Left kidney (tissue), 2 donors: Measurements from ENCODE around the gene RGS3. TPM values are rescaled to one million over a fixed set of nuclear protein-coding genes. Genes with fewer than 3 reads are reported as not detected.

ENCODE experiments used
- DNase-seq: peaks from one replicate; pipeline ENCODE4 v3.0.0-alpha.2; 2013
- polyA plus RNA-seq: library from polyadenylated mRNA; unstranded; fragments of 120-200 nt; gene quantifications from one replicate; pipeline ENCODE4 v1.2.1, GENCODE V29; 2013; ENCODE audit not compliant: insufficient read length

Gene RGS3
- polyA plus RNA-seq, 1 donor: 38.5 TPM

- DNase-seq: no peak
Observed at GRCh38 chr9:113570749-113571711, 107.5 kb downstream of the RGS3 start.

DNA sequence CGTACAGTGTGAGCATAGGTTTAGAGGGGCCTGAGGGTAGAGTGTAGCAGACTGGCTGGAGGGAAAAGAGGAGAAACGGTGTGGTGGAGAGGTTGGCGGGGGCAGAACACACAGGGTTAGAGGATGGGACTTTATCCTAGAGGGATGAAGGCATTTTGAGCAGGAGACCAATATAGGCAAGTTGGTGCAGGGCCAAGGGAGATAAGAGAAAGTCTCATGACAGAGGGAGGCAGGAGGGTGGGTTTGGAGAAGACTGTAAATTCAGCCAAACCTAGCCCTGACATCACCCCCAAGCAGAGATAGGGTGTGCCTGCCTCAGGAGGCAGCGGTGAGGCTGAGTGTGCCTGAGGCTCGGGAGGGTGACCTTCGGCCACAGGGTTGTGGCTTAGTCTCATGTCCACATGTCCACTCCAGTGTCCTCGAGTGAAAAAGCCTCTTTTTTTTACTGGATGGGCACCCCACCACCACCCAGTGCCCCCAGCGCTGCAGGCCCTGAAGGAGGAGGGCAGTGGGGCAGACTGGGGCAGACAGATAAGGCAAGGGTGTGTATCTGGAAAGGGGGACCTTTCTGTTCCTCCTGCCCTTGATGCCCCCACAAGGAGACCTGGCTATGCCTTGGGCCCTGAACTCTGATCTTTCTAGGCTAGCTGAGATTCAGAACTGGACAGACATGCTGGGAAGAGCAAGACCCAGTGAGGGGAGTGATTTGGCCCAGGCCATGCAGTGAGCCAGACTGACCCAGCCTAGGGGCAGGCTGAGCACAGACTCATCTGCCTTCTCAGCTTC, 108.7 kb downstream of the RGS3 start:
- no peak for DNase-seq

- DNase-seq: no peak
Observed at GRCh38 chr9:113573046-113573958, 109.8 kb downstream of the RGS3 start.

DNA sequence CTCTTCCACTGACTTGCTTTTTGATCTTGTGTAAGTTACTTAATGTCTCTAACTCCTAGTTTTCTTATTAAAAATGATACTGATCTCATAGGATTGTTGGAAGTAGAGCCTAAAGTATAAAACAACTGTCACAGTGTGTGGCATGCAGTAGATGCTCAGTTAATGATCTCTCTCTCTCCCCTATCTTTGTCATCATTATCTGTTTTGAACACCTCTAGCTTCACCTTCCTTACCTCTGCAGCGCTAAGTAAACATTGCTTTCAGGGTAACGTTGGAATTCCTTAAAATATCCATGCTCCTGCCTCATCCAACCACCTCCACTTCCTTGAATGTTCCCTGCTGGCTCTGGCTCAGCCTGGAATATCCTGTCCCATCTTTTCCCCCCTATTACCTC, 110.4 kb downstream of the RGS3 start:
- DNase-seq: no peak

GRCh38 chr9:113574441-113575262, 111.1 kb downstream of the RGS3 start:
- no peak for DNase-seq

DNA sequence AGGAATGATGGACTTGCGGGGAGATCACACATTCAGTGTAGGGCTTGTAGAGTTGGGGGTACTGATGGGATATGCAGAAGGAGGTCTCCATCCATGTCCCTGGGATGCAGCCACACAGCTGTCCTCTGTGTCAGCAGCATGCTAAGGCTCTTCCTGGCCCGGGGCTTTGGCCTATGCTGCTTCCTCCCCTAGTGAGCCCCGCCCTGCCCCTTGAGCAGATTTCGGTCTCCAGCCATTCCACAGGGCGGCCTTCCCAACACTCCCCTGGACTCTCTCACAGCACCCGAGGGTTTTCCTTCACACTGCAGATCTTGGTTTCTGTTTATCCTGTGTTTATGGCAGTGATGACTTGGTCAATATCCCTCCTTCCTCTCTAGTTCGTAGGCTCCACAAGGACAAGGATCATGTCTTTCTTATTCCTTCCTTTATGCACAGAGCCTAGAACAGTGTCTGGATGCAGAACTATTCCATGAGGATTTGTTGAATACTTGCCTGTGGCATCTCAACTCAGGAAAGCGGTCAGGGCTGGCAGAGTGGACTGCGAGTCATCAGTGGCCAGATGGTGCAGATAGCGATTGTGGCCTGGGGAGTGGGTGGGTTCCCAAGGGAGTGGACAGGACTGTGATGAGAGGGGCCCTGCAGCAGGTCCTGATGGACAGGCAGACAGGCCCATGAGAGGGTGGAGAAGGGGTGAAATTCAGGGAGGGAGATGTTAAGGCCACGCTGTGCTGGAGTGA, 114.2 kb downstream of the RGS3 start:
- no peak for DNase-seq

GRCh38 chr9:113578279-113578865, 114.8 kb downstream of the RGS3 start:
- no peak for DNase-seq

DNA sequence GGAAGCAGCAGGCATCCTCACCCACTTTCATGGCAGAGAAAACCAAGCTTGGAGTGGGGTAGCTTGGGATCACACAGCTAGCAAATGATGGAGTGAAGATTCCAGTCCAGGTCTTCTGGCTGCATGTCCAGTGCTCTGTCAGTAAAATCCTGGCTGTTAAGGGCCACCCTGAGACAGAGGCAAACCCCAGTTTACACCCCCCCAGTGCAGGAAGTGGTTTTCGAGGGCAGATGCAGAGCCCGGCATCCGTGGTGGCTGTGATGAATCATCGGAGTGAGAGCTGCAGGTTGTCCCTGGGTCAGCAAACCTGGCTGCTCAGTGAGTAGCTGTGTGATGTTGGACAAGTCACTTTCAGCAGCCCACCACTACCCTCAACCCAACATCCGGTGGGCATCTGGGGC, 115.4 kb downstream of the RGS3 start:
- no peak for DNase-seq

GRCh38 chr9:113579283-113580040, 115.9 kb downstream of the RGS3 start:
- no peak for DNase-seq

DNA sequence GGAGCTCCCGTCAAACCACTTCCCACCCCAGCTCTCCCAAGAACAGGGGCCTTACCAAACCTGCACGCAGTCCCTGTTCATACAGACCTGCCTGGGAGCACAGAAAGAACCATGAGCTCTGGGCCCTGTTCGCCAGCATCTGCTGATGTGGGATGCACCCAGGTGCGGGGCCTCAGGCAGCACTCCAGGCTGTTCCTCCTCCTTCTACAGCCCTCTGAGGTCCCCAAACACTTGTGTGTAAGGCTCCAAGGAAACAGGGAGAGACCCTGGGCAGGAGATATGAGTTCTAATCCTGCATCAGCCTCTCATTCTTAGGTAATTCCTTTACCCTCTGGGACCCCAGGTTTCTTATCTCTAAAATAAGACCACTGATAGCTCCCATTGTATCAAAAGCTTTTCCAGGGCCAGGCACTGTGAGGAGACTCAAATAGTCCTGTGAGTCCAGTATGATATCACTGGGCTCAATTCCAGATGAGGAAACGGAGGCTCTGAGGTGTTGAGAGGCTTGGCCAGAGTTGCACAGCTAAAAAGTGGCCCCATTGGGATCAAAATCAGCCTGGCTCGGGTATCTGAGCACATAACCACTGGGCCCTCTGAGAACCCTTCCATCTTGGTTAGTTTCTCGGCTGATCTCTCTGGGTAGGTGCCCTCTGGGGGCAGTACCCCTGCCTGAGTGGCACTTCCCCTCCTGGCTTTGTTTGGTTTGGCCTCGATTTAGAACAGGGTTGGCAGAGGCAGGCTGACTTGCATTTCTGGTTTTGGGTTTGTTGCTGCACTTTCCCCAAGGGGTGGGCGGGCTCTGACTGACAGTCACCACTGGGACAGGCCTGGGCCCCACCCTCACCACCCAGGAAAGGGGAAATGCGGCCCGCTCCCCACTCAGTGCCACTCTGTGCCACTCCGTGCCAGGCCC, 116.8 kb downstream of the RGS3 start:
- DNase-seq: no peak

DNA sequence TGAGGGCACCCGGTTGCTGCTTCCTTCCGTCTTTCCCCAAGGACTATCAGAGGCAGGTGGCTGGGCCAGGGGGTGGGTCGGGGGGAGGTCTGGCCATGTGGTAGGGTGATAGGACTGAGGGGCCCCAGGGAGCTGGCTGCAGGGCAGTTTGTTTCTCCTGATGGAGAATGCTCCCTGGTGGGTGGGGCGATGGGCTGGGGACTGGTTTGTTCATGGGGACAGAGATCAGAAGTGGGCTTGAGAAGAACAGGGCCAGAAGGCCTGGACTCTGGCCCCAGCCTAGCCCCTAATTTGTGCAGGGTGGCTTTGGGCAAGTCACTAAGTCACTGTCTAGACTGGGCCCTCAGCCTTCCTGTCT, 117.4 kb downstream of the RGS3 start:
- no peak for DNase-seq

DNA sequence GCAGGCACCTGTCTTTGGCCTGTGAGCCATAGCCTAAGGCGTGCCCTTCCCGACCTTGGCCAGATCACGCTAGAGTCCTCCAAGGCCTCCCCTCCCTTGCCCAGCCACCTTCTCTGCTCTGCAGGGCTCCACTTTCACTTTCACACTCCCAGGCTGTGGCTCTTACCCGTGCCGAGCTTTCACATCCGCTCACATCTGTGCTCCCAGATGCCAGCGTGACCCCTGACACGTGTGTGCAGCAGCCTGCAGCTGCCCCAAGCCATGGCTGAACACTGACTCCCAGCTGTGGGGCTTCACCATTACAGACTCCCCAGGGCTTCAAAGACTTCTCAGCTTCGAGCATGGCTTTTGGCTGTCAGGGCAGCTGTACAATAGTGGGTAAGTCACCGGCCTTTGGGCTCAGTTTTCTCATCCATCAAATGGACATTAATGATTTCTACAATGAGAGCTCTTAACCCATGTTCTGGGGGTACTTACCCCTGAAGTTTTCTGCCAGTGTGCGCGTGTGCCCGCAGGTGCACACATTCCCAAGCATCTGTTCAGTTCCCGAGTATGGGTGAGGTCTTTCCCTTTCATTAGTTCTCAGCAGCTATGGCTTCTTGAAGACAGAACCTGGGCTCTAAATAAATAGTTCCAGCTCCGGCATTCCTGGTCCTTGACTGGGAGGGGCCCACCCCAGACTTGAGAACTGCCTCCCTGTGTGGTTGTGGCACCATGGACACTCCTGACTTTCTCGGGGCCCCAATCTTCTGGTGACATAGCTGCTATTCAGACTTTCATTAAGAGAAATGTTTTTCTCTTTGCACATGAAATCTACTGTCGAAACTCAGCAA, 118.6 kb downstream of the RGS3 start:
- no peak for DNase-seq

GRCh38 chr9:113582698-113583200, 119.2 kb downstream of the RGS3 start:
- no peak for DNase-seq

DNA sequence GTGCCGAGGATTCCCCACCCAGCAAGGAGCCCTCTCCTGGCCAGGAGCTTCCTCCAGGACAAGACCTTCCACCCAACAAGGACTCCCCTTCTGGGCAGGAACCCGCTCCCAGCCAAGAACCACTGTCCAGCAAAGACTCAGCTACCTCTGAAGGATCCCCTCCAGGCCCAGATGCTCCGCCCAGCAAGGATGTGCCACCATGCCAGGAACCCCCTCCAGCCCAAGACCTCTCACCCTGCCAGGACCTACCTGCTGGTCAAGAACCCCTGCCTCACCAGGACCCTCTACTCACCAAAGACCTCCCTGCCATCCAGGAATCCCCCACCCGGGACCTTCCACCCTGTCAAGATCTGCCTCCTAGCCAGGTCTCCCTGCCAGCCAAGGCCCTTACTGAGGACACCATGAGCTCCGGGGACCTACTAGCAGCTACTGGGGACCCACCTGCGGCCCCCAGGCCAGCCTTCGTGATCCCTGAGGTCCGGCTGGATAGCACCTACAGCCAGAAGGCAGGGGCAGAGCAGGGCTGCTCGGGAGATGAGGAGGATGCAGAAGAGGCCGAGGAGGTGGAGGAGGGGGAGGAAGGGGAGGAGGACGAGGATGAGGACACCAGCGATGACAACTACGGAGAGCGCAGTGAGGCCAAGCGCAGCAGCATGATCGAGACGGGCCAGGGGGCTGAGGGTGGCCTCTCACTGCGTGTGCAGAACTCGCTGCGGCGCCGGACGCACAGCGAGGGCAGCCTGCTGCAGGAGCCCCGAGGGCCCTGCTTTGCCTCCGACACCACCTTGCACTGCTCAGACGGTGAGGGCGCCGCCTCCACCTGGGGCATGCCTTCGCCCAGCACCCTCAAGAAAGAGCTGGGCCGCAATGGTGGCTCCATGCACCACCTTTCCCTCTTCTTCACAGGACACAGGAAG, 120.2 kb downstream of the RGS3 start:
- DNase-seq: no peak

DNA sequence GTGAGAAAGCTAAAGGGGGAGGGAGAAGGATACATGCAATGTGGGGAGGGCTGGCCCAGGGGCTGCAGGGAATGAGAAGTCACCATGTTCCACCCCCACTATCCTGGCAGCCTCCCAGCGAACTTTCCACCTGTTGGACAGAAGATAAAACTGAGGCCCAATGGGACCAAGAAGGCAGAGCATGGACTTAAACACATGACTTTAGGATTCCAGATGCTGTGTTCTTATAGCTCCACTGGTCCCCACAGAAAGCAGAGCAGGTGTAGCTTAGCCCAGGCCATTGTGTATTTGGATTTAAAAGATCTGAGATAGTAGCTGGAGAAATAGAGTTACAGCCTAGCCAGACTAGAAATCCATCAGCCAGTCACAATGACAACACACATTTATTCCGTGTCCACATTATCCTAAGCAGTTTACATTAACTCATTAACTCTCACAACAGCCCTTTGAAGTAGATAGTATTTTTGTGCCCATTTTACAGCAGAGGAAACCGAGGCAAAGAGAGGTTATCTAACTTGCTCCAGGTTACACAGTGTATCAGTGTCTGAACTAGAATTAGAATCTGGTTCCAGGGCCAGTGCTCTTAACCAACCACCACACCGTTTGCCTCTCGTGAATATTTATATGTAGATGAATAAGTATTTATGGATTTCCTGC, 121.0 kb downstream of the RGS3 start:
- no peak for DNase-seq
